Stimulated activated CD4-positive, alpha-beta T cell treated with anti-CD3 and anti-CD28 coated beads, Interleukin-12 subunit alpha, Interleukin-12 subunit beta, amount 100 ng/mL, for 4 hours (primary cell): ENCODE results near the gene HMGB2.

Experiments used
- DNase-seq: peaks from one replicate; pipeline ENCODE4 v3.0.0-alpha.2; 2020

The HMGB2 gene

DNA sequence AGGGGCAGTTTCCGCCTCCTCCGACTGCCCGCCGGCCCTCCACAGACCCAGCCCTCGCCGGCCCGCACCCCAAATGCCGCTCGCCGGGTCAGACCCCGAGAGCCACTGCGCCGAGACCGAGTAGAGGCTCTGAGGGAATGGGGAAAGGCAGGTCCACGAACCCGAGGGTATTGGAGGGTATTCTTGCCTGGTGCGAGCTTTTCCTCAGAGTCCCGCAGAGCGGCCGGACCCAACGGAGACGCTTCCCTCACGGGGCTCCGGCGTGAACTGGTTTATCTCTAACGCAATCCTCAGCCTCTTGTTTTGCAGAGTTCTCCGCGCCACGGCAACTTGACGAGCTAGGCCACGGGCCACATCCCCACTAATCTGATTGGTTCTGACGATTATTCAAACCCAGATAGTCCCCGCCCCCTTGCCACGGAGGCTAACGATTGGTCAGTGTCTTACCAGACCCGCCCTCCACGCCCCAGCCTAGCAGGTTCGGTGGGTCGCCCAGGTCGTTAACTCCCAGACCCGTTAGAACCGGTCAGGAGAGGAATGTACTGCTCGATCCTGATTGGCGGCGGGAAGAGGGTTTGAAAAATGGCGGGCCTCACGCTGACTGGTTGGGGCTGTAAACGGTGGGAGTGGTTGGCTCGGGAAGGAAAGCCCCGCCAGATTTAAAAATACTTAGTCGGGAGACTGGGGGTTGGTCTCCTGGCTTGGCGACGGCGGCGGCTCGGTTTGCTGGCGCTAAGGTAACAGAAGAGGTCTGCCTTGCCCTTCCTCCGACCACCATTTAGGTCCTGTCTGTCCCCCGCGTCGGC lies at the start of gene HMGB2:
HMGB2 (minus strand) TSS at position 274 of the 806 bp plus-strand sequence. CDS start 709 bp downstream, outside the sequence.
- DNase-seq: peak; percentile 99

DNA sequence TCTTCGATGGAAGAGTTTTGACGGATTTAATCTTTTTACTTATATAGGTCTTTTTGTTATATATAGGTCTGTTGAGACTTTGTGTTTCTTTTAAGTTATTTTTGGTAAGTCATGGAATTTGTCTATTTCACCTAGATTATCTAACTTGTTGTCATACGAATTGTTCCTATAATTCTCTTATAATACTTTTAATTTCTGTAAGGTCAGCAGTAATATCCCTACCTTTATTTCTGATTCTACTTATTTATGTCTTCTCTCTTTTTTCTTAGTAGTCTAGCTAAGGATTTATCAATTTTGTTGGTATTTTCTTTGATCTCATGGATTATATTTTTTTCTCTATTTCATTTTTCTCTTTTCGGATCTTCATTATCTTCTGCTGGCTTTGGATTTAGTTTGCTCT lies 48.2 kb upstream of the HMGB2 start:
- no peak for DNase-seq

DNA sequence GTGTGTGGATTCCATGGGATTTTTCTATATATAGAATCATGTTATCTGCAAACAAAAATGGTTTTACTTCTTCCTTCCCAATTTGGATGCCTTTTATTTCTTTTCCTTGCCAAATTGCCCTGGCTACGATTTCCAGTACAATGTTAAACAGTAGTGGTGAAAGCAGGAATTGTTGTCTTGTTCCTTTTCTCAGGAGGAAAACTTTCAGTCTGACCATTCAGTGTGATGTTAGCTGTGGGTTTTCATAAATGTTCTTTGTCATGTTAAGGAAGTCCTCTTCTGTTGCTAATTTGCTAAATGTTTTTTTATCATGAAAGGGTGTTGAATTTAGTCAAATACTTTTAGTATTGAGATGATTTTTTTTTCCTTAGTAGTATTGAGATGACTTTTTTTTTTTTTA lies 47.5 kb upstream of the HMGB2 start:
- DNase-seq: no peak

DNA sequence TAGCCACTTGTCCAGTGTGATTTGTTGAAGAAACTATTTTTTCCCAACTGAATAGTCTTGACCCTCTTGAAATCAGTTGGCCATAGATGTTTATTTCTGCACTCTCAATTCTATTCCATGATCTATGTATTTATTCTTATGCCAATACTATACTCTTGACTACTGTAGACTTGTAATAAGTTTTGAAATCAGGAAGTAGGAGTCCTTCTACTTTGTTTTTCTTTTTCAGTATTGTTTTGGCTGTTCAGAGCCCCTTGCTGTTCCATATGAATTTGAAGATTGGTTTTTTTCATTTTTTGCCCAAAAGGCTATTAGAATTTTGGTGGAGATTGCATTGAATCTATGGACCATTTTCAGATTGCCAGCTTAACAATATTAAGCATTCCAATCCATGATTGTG lies 46.8 kb upstream of the HMGB2 start:
- no peak for DNase-seq

DNA sequence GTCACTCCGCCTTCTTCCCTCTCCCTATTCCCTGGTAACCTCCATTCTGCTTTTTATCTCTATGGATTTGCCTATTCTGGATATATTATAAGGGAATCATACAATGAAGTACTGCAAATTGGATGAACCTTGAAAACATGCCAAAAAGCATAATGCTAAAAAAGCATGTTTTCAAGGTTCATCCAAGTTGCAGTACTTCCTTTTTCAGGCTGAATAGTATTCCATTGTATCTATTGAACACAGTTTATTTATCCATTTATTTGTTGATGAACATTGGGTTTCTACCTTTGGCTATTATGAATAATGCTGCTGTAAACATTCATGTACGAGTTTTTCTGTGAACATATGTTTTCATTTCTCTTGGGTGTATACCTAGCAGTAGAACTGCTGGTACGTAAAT lies 45.8 kb upstream of the HMGB2 start:
- no peak for DNase-seq

DNA sequence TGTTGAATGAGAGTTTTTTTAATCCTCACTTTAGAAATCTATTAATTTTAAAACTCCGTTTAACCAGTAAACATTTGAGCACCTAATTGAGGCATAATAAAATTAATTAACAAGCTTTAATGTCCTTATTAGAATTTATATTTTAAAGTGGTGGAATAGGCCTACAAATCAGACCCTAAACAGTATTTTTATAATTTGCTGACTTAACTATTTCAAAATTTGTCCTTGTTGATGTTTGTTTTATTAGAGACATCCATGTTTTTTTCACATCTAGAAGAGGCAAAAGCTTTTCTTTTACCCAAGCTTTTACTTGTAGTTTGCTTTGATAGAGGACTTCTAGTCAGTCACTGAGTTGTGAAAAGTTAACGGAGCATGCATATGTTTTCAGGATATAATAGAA lies 40.4 kb upstream of the HMGB2 start:
- no peak for DNase-seq

DNA sequence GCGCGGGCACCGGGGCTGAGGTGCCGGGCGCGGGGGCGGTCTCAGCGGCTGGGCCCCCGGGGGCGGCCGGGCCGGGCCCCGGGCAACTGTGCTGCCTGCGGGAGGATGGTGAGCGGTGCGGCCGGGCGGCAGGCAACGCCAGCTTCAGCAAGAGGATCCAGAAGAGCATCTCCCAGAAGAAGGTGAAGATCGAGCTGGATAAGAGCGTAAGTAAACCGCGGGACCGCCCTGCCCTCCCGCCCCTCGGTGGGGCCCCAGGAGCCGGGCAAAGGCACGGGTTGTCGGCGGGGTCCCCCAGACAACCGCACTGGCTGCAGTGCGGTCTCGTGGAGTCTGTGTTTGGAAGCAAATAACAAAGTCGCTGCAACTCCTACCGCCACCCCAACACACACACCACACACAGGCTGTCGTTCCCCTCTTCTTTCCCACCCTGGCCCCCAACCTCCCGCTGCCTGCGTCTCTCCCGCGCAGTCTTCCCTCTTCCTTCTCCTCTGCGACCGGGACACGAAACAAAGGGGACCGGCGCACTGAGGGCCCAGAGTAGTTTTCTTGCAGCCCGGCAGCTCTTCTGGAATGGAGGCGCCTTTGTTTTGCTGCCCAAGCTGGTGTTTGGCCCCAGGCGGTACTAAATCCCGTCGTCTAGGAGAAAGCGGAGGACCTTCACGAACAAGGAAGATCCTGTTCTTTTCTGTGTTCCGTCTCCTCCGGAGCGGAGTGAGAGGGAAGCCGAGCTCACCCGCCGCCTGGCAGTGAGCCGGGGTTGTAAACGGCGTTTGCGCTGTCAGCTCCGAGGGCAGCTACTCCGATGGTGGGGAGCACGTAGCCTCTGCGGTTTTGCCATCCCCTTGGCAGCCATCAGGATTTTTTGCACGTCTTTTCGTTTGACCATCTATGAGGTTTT lies 37.4 kb upstream of the HMGB2 start:
- peak; percentile 34 for DNase-seq

DNA sequence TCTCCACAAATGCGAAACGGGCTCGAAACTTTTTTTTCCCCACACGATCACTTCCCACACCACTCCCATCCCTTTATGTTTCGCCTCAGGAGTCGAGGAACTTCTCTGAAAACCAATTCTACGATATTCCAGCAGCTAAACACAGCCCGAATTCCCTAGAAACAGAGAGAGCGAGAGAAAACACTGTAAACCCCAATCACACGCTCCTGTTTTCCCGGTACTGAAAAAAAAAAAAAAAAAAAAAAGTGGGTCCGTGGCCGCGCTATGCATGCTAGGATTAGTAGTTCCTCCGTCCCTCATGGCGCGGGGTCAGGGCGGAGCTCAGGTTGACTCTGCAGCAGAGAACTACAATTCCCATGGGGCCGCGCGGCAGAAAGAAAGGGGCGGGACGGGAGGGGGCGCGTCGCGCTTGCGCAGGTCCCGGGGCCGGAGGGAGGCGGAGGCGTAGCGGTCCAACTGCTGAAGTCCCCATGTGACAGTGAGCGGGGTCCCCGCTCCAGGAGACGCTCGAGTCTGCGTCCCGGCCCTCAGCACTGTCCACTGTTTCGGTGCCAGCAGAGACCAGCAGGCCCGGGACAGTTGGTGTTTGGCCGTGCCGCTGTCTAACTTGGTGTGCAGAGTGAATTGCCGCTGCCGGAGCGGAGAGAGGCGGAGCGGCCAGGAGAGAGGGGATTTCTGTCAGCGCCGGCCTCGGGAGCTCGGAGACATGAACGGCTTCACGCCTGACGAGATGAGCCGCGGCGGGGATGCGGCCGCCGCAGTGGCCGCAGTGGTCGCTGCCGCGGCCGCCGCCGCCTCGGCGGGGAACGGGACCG lies 36.5 kb upstream of the HMGB2 start, which contains the start of gene SAP30:
SAP30 (plus strand) TSS at position 478 of the 815 bp plus-strand sequence; CDS start at position 707, 229 bp downstream.
- peak; percentile 97 for DNase-seq

DNA sequence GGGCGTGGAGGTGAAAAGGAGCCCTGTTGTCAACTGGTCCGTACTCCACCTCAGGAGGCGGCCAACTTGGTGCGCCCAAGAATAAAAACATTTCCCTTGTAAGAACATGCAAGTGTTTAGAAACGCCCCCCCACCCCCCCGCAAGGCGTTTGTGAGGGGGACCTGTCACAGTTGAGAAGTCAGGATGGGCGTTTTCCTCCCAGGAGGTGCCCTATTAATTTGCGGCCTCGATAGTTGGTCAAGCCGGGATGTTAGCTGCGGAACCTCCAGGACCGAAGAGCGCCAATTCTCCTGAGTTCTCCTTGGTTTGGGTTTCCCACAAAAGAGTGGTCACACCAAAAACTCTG lies 35.9 kb upstream of the HMGB2 start:
- peak; percentile 47 for DNase-seq

DNA sequence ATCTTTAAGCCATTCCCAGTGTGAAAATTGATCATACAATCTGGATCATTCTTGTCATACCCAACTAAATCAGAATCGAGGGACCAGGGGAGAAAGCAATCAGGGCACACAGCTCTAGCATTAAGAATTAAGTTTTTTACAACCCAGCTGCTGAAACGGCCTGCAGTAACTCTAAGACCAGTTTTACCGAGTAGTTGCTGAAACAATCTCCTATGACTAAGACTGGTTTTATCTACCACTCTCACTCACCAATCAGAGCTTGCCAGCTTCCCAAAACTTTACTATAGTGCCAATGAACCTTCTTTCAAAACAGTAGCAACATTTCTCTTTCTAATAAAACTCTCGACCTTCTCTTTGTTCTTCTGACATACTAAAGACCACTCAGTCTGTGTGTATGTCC lies 33.8 kb upstream of the HMGB2 start:
- DNase-seq: no peak

DNA sequence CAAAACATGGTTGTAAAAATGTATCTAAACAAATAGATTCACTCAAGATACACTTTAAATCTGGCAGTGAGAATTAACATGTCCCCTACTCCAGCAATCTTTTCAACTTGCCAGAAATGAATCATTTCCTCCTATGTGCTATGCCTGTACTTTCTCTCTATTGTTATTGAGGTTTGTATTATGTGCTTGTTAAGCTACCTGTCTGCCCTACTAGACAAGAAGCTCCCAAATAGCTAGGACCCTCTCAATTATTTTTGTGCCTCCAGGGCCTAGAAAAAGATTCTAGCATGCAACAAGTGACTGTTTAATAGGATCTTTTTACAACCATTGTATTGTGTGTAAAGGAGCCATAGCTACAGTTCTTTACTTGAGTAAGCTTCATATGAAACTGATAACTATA lies 33.1 kb upstream of the HMGB2 start:
- DNase-seq: no peak

DNA sequence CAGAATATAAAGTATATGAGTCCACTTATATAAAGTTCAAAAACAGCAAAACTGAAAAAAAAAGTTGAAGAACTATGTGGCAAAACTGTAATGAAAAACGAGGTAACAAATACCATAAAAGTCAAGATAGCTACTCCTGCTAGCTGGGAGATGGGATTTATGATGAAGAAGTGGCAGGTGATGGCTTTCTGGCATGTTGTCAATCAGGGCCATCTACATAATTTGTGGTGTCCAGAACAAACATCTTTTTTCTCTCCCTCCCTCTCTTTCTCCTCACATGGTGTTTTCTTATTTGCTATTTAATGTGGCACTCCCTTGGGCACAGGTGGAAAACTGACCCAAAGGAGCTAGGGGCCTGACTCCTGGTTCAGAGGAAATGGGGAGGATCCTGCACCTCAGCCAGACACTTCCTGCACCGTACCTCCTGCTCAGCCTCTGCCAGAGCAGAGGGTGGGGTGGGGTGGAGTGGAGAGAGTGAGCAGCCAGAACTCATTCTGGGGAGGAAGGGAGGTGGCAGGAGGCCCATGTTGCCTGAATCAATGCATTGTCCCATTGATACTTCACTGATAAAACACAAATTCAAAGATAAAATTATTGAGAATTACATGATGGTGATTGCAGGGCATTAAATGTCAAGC lies 31.3 kb upstream of the HMGB2 start:
- no peak for DNase-seq

DNA sequence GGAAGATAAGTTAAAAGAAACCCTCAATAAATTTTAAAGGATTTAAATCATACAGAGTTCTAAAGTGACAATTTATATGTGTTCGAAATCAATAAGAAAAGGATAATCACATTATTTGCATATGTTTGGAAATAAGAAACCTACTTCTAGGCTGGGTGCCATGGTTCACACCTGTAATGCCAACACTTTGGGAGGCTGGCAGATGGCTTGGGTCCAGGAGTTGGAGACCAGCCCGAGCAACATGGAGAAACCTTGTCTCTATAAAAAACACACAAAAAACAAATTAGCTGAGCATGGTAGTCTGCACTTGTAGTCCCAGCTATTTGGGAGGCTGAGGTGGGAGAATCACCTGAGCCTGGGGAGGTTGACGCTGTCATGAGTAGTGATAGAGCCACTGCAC lies 28.5 kb upstream of the HMGB2 start:
- no peak for DNase-seq

DNA sequence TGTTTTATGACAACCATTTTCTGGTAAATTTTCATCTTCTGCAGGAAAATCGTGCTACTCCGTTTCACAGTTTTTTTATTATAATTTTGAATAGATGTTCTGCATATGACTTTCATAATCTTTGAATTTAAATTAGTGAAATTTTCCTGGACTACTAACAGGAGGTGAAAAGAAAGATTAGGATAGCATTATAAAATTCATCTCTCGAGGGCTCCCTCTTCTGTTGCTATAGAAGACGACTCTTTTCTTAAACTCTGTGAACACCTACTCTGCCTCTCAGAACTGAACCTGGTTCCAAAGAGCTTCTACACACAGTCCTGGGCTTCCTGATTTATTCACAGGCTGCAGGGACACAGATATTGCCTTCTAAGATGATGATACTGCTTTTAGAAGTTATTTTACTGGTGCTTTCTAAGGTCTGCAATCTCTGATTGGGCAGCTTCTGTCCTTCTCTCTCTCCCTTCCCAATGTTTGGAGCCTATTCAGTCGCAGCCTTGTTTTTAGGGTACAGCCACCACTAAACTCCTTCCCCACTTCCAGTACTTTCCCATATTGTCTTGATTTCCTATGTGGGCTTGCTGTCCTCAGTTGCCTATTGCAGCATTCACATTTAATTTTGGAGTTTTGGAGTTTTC lies 26.5 kb upstream of the HMGB2 start:
- DNase-seq: no peak

DNA sequence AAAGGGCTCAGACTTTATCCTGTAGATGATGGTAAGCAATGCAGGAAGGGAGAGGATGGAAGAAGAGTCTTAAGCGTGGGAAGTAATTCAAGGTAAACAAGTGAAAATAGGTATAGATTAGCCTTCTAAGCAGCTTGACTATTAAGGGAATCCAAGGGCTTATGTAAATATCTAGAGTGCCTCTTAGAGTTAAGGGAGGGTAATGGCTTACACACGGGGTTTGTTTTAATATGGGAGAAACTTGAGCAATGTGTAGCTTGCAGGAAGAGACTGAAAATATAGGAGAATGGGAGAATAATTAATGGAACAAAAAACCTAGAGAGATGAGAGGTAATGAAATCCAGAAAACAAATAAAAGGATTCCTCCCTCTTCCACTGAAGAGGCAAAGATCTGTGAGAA lies 23.8 kb upstream of the HMGB2 start:
- no peak for DNase-seq

DNA sequence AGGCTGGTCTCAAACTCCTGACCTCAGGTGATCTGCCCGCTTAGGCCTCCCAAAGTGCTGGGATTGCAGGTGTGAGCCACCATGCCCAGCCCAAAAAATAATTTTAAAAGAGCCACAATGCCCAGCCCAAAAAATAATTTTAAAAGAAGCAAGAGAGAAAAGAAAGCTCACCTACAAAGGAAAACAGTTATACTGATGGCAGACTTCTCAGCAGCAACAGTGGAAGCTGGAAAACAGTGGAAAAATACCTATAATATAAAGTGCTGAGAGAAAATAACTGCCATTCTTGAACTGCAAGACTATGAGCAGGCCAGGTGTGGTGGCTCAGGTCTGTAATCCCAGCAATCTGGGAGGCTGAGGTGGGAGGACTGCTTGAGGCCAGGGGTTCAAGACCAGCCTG lies 13.3 kb upstream of the HMGB2 start:
- DNase-seq: no peak

DNA sequence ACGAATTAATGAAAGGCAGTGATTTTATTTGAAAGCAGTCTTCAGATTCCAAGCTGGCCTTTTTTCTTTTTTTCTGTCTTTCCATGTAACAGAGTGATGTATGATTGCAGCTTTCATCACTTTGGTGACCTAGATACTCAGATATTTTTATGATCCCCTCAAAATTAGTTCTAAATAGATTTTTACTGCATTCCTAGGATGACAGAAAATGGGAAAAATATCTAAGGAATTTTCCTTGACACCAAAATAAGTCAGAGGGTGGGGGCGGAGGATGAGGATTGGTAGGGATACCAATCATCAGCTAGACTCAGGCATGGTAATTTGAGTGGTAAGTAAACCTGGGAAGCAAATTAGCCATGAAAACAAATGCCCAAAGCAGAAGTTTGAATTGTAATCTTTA lies 11.9 kb upstream of the HMGB2 start:
- no peak for DNase-seq

DNA sequence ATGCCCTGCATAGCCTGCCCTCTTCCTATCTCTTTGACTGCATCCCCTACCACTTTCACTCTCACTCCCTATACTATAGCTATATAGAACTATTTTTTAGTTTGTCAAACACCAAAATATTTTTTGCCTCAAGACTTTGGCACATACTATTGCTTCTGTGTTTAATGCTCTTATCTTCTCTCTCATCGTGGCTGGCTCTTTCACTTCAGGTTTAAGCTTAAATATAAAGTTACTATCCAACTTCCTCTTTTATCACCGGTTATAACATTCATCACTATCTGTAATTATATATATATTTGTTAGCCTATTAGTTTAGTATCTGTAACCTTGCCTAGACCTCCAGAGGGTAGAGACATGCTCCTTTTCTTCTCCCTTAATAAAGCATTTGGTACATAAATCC lies 11.5 kb upstream of the HMGB2 start:
- no peak for DNase-seq

DNA sequence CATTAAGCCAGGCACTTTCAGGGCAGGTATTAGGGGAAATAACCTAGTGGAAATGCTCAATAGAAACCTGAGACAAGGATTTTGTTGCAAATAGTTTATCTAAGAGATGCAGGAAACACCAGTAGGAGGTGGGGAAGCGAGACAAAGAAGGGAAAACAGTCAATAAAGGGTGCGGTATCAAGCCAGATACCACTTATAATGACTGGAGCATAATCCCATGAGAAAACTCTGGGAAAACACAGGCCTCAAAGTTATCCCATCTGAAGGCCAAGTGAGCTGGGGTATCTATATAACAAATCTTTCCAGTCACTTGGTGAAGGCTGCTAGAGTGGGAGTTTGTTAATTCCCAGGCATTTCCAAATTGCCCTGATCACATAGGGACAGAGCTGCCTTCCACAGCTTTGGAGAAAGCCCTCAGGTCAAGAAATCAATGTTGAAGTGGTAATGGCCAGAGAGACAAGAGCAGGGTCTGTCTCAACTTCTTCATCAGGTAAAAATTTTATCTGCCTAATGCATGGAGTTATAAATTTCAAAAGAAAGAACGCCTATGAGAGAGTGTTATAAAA lies 9.8 kb upstream of the HMGB2 start:
- no peak for DNase-seq

DNA sequence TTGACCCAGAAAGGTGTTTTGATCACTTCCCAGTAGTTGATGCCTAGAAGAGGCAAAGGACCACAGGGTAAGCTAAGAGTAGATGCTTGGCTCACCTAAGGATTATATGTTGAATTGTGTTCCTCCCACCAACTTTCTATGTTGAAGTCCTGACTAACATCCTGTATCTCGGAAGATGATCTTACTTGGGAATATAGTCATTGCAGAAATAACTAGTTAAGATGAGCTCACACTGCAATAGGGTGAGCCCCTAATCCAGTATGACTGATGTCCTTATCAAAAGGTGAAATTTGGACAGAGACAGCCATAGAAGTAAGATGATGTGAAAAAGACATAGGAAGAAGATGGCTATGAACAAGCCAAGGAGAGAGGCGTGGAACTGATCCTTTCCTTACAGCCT lies 3.3 kb upstream of the HMGB2 start:
- no peak for DNase-seq

DNA sequence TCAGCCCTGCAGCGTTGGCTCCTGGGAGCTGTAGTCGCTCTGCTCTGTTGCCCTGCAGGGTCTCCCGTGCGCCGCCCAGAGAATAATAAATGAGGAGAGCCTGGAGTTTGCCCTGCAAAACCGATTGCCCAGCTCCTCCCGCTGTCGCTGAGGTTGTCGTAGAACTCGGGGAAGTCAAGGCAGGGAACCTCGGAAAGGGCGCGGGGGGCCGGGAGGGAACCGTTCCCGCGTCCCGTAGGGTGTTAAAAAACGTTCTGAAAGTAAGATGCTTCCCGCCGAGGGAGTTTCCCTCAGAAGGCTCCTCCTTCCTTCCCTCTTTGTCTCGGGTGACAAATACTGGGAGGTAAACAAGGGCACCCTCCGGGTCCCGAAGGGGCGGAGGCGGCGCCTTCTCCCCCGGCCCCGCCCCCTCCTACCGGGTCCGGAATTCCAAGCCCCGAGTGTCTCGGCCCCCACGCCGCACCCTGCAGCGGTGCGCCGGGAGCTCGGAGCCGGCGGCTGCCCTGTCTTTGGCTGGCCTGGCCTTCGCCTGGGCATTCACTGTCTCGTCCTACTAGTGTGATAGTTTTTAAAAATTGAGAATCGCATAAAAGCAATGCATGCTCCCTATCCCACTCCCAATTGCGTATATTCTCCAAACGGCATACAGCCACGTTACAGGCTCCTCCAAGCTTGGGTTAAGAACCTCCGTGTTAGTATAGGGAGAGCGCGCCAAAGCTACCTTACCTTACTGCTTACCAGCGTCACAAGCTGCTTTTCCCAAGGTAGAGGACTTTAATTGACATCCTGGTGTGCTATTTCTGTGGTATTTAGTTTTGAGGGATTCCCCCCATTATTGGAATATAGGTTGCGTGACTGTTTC lies 964 bp upstream of the HMGB2 start:
- DNase-seq: peak; percentile 18
